GM19467 (cell line): ENCODE data around the gene PIK3CA.
"Not testable (repeated sequence)": the region's sequence is repeated elsewhere in the genome, so short reads cannot be mapped to it uniquely, and the experiment has no call there.

Experiments
- ATAC-seq: cut with Tn5 transposase; IDR thresholded peaks from one replicate; pipeline ENCODE4 v1.9.1; 2021; ENCODE audit warnings: mild to moderate bottlenecking, moderate library complexity; ENCODE audit not compliant: unreplicated experiment

PIK3CA gene

DNA sequence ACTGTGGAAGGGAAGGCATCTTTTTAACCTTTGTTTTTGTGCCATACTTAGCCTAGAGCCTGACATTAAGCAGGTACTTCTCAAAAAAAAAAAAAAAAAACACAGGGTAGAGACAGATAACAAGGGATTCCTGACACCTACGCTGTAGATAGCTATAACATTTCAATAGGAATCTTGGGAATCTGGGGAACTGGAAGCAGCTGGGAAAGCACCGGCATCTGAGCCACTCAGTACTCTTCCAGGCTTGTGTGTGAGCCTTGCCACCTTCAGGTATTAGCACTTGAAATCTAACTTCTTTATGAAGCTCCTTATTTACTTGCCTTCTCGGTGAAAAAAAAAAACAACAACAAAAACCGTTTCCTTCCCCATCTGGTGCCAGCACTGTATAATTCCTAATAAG, 46.8 kb downstream of the PIK3CA start:
- no peak for ATAC-seq

DNA sequence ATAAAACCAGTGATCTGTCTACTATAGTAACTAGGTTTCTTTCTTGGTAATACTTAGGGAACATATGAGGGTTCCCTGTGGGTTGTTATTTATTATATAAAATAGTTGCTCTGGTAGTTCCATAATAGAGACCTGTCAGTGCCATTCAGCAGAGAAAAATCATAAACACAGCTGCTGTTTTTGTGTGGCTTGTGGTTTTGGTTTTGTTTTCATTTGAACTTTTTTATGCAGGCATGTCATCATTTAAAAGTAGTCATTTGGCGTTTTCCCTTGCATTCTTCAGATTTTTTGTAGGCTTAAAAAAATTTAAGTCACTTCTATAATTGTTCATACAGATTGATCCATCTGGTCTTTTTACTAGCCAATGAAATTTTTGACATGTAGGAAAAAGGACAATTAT, 47.9 kb downstream of the PIK3CA start:
- peak; percentile 94 for ATAC-seq

DNA sequence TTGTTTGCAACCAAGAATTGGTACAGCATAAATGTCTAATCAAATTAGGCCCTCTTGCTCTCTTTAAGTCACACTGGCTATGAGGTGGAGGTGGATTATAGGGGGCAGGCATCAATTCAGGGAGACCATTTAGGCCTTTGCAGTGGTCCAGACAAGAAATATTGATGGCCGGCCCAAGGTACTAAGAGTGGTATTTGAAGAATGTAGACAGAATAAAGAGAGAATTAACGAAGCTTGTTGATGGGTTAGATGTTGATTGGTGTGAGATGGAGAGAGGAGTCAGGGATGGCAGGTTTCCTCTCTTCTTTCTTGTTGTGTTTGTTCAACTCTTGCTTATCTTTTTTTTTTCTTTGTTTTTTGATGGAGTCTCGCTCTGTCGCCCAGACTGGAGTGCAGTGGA, 48.5 kb downstream of the PIK3CA start:
- ATAC-seq = no peak

DNA sequence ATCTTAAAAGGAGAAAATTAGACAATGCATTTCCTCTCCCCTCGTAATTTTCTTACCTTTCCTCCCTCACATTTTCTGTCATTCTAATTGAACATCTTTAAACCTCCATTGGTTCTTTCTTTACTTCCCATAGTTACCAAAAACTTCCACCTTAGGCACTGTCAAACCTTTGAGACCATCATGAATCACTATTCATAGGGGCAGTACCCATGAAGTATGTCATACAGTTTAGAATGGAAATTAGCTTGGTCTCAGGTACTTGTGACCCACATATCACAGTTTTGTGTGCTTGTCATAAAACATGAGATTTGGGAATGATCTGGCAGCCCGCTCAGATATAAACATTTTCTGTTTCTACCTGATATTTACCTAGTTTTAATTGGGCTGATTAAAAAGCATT, 52.6 kb downstream of the PIK3CA start:
- no peak for ATAC-seq

DNA sequence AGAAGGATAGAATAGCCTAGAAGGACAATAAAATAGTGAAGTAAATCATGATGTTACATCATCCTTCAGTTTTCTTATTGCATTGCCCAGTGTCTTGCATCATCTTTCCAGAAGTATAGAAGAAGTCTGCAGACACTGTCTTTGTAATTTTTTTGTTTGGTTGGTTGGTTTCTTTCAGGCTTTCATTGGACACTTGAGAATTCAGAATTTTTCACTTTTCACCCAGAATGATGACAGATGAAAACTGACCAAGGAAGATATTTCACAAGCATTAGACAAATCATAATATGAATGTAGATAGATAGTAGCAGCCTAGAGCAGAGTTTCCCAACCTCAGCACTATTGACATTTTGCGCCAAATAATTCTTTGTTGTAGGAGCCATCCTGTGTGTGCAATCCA, 67.4 kb downstream of the PIK3CA start:
- ATAC-seq = not testable (repeated sequence)

DNA sequence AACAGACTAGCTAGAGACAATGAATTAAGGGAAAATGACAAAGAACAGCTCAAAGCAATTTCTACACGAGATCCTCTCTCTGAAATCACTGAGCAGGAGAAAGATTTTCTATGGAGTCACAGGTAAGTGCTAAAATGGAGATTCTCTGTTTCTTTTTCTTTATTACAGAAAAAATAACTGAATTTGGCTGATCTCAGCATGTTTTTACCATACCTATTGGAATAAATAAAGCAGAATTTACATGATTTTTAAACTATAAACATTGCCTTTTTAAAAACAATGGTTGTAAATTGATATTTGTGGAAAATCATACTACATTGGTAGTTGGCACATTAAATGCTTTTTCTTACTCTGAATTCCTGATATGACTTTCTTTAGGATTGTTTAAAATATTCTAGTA, 70.1 kb downstream of the PIK3CA start:
- not testable (repeated sequence) for ATAC-seq

DNA sequence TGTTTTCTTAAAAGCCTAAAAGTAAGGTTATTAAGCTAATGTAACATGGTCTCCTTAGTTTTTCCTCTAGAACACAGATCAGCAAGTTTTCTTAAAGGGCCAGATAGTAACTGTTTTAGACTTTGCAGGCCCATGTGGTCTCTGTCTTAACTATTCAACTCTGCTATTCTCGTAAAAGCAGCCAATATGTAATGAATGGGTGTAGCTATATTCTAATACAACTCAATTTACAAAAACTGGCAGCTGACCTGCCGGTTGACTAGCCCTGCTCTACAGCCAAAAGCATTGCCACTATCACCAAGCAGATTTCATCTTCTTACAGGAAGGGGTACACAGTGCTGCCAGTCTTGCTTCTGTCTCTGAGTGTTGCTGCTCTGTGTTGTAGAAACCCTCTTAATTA, 75.4 kb downstream of the PIK3CA start:
- no peak for ATAC-seq

DNA sequence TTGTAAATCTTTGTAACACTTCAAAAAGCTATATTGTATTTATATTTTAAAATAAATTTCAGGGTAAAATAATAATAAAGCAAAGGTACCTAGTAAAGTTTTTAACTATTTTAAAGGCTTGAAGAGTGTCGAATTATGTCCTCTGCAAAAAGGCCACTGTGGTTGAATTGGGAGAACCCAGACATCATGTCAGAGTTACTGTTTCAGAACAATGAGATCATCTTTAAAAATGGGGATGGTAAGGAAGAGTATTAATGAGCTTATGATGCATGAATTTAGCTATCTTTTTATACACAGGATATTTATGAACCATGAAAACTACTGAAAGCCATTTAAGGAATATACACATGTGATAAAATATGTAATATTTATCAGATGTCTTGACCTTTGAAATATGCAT, 76.4 kb downstream of the PIK3CA start:
- no peak for ATAC-seq

DNA sequence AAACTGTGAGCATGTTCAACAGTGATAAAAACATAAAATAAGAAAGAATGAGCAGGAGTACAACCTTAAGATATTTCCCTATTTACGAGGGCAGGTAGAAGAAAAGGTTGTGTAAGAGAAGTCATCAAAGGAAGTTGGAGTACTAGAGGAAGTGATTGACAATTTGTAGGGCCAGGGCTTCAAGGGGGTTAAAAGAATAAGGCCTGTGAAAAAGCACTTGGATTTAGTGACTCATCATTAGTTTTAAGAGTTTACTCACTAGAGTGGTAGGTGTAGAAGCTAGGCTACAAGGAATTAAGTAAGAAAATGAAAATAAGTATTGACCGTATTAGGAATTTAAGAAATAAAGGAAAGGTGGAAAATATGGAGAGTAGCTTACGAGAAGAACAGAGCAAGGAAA, 79.2 kb downstream of the PIK3CA start:
- no peak for ATAC-seq

DNA sequence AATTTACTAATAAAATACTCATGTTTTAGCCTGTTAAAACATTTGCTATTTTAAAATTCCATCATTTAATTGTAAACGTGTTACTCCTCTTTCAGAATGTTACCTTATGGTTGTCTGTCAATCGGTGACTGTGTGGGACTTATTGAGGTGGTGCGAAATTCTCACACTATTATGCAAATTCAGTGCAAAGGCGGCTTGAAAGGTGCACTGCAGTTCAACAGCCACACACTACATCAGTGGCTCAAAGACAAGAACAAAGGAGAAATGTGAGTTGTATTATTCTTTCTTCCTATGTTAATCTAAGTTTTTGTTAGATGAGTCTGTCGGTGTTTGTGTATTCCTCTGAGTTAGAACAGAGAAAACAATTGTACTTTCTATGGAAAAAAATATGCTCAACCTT, 81.0 kb downstream of the PIK3CA start:
- ATAC-seq = no peak

DNA sequence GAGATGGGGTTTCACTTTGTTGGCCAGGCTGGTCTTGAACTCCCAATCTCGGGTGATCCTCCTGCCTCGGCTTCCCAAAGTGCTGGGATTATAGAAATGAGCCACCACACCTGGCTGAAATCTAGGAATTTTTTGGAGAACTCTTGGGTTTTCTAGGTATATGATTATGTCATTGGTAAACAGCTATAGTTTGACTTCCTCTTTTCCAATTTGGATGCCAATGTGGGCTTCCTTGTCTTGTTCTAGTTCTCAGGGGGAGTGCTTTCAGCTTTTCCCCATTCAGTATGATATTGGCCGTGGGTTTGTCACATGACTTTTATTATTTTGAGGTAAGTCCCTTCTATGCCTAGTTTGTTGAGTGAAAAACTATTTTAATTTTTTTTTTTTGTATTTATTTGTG, 84.9 kb downstream of the PIK3CA start:
- no peak for ATAC-seq

DNA sequence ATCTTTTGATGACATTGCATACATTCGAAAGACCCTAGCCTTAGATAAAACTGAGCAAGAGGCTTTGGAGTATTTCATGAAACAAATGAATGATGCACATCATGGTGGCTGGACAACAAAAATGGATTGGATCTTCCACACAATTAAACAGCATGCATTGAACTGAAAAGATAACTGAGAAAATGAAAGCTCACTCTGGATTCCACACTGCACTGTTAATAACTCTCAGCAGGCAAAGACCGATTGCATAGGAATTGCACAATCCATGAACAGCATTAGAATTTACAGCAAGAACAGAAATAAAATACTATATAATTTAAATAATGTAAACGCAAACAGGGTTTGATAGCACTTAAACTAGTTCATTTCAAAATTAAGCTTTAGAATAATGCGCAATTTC, 86.0 kb downstream of the PIK3CA start:
- ATAC-seq = no peak

DNA sequence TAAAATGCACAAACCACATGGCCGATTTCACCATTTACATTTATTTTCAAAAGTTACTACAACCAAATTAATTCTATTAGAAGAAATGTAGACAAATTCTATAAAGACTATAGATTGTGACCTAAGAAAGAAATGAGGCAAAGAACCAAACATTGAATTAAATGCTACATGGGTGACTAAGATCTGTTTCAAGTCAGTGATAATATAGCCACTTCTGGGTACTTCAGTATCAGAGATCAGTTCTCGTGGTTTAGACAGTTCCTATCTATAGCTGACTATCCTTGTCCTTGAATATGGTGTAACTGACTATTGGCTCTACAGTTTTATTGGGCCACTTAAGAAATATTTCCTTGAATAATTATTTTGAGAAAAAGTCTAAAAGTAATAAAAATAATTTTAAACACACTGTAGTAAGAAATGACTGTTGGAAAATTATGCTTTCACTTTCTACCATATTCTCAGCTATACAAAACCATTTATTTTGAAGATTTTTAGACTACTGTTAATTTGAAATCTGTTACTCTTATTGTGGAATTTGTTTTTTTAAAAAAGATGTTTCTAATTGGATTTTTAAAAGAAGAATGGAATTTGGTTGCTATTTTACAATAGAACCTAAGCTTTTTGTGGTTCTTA, 88.6 kb downstream of the PIK3CA start:
- peak; percentile 62 for ATAC-seq

DNA sequence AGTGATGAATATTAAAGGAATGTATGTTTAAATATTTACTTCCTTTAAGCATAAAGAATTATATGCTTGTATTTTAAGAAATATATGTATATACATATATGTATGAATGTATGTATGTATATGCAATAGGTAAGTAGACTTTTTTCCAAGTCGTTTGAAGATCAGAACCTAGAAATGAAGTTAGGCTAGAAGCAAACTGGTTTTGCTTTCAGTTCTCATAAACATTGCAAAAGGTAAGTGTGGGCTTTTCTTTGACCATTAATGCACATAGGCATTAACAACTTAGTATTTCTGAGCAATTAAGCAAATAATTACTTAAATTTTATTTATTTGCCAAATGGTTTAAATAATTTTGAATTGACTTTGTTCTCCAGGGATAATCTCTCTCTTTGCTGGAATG, 92.1 kb downstream of the PIK3CA start:
- ATAC-seq = not testable (repeated sequence)

DNA sequence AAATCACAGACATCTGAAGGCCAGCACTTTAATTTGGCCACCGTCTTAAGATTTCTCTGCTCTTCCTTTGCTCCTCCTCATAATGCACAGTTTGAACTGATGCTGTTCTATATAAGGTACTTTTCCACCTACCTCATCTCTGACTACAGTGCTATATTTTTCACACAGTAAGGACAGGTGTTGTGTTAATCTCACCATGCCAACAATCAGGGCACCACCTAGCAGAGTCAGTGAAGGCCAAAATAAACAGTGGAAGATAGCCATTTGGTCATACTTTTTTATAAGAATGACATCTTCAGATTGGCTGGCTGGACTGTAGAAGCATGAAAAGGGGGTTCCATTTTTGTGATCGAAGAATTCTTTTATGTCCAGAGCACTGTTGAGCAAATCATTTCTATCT, 94.7 kb downstream of the PIK3CA start:
- ATAC-seq = not testable (repeated sequence)

DNA sequence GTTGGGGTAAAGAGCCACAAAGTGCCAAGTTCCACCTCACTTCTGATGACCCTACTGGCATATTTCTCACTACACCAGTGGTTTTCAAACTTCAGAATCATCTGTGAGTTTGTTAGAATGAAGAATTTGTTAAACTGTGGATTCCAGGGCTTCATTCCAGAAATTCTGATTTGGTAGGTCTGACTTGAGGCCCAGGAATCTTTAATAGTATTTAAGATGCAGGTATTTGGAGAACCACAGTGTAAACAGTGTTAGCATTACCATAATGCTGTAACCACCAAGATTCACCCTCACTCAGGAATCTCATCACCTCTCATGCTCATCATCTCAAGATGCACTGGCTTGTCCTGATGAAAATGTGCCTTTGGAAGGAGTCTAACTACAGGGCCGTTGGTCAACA, 96.7 kb downstream of the PIK3CA start:
- no peak for ATAC-seq

DNA sequence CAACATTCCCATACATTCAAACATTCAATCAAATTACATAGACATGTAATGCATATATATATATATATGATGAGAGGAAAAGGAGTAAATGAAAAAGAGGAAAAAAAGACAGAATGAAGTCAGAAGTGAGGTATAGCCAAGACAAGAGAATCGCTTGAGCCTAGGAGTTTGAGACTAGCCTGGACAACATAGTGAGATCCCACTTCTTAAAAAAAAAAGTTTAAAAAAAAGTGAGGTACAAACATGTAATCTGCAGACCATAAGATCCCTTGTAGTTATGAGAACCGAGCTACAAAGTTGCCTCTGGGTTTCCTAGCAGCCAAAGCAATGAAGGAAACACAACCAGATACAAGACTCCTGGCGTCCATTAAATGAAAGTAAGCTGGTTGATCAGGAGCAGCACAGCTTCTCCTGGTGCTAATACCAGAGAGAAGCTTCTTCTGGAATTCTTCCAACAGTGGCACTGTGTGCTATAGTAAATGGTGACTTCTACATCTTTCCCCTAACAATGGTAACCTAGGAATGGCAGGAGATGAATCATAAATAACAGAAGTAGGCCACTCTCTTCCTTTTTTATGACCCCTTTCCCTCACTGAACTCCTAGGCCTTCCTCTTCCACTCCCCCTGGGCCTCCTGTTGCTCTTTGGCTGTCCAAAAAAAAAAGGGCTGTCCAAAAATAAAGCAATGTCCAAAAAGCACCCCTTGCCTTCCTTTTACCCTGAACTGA, 99.3 kb downstream of the PIK3CA start:
- no peak for ATAC-seq

DNA sequence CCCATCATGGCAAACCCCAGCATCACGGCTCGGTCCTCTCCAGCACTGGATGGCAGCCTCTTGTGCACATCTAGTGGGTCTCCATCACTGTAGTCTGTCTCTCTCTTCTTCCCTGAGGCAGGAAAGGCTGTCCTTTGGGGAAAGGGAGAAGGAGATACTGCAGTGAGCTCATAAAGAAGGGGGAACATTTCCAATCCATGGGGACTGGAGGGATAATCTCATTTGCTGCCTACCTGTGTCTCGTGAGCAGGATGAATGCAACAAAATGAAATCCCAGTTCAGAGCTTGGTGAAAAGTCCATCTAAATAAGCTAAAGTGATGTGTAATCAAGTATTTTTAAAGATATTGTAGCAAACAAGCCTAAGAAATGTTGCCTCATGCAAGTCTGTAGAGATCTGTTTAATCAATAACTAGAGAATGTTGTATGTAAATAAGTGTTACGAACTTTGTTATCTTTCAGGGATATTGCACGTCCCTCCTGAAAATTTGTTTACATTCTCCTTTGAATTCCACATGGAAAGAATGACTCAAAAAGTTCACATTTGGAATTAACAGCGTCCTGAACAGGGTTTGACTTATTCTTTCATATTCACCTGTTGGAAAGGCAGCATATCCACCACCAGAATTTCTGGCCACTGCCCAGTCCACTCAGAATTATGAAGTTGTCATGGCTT, 102.8 kb downstream of the PIK3CA start, which contains the start of gene KCNMB3:
TSS of gene KCNMB3 (minus strand) at position 312 of the 674 bp plus-strand sequence. CDS start at position 188, 124 bp downstream.
- ATAC-seq = no peak

DNA sequence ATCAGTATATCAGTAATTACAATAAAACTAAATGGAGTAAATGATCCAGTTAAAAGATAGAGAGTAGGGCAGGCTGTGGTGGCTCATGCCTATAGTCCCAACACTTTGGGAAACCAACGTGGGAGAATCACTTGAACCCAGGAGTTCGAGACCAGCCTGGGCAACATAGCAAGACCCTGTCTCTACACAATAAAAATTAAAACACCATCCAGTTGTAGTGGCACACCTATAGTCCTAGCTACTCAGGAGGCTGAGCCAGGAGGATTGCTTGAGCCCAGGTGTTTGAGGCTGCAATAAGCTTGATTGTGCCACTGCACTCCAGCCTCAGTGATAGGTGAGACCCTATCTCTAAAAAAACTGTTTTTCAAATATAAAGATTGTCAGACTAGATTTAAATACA, 108.7 kb downstream of the PIK3CA start:
- ATAC-seq = no peak

DNA sequence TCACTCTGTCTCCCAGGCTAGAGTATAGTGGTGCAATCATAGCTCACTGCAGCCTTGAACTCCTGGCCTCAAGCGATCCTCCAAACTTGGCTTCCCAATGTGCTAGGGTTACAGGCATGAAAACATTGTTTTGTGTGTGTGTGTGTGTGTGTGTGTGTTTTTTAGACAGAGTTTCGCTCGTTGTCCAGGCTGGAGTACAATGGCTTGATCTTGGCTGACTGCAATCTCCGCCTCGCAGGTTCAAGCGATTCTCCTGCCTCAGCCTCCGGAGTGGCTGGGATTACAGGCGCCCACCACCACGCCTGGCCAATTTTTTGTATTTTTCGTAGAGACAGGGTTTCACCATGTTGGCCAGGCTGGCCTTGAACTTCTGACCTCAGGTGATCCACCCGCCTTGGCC, 109.6 kb downstream of the PIK3CA start:
- ATAC-seq = not testable (repeated sequence)

DNA sequence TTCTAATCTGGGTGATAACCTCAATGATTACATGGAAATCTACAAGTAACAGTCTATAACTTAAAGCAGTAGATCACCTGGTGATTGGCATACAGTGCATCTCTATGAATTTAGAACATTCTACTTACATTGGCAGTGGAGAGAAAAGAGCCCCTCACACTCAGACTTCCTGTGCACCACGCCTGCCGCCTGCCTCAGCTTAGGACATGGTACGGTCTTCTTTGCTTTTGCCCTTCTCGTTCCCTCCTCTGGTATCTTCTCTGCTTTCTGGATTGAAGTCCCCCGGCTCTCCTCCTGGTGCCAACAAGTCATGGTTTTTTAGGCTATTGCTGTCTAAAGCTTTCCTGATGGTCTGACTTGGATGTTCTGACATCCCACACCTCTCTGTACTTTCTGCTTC, 110.7 kb downstream of the PIK3CA start:
- ATAC-seq = no peak
